K562 (cell line): ENCODE measurements around the gene TMEM144. TPM values are rescaled to one million over a fixed set of nuclear protein-coding genes. Genes with fewer than 3 reads are reported as not detected.

Source experiments
- GABPB1 ChIP-seq: sonication (generic); formaldehyde crosslinking; IDR thresholded peaks from 2 replicates; pipeline ENCODE4 v1.8.0; 2022; ENCODE audit warnings: mild to moderate bottlenecking, missing genetic modification reagents
- ID3 ChIP-seq, 2 experiments: fragments of 250-450 bp in 1 of 2; fragments of 450-650 bp in 1 of 2; sonication (Bioruptor Pico) in 1 of 2; IDR thresholded peaks; 2 replicates each; pipeline versions ENCODE4 v1.6.1 to v1.8.0; 2016 to 2021; ENCODE audit warnings: mild to moderate bottlenecking in 2 of 2, moderate library complexity in 2 of 2, missing compliant biosample characterization in 1 of 2, missing genetic modification characterization in 1 of 2
- ILK ChIP-seq: fragments of 450-650 bp; IDR thresholded peaks from 2 replicates; pipeline ENCODE4 v1.6.1; 2016; ENCODE audit warnings: missing genetic modification characterization, low read depth, mild to moderate bottlenecking, missing compliant biosample characterization, moderate library complexity, borderline replicate concordance
- KDM1A ChIP-seq, 2 experiments: fragments of 450-650 bp; IDR thresholded peaks; 2 replicates each; pipeline ENCODE4 v1.6.1; 2016; ENCODE audit warnings: mild to moderate bottlenecking in 2 of 2
- LEF1 ChIP-seq: fragments of 450-650 bp; IDR thresholded peaks from 2 replicates; pipeline ENCODE4 v1.6.1; 2016; ENCODE audit warnings: mild to moderate bottlenecking
- MAFF ChIP-seq: IDR thresholded peaks from 2 replicates; pipeline ENCODE4 v1.6.1; 2012; ENCODE audit warnings: low read length, improper control_type of control experiment
- MBD1 ChIP-seq: fragments of 250-450 bp; sonication (Bioruptor Pico); IDR thresholded peaks from 2 replicates; pipeline ENCODE4 v1.8.0; 2022; ENCODE audit warnings: inconsistent platforms
- MCM7 ChIP-seq, 2 experiments: fragments of 450-650 bp; IDR thresholded peaks; 2 replicates each; pipeline ENCODE4 v1.6.1; 2016 to 2018
- MYBL2 ChIP-seq, 2 experiments: fragments of 450-650 bp in 1 of 2; sonication (generic) in 1 of 2; formaldehyde crosslinking in 1 of 2; IDR thresholded peaks; 2 replicates each; pipeline versions ENCODE4 v1.6.1 to v1.8.1; 2017 to 2022; ENCODE audit warnings: borderline replicate concordance in 1 of 2, inconsistent platforms in 1 of 2, low read depth in 1 of 2, mild to moderate bottlenecking in 1 of 2, missing genetic modification reagents in 1 of 2, moderate library complexity in 1 of 2
- POLR2A ChIP-seq: fragments of 450-650 bp; conservative IDR thresholded peaks from 2 replicates; pipeline ENCODE4 v1.6.1; 2016
- POLR2G ChIP-seq: fragments of 200-400 bp; formaldehyde crosslinking; IDR thresholded peaks from 2 replicates; pipeline ENCODE4 v1.6.1; 2017; ENCODE audit warnings: low read depth, mild to moderate bottlenecking, antibody characterized with exemption, low read length, moderate library complexity
- POLR2H ChIP-seq: IDR thresholded peaks from 2 replicates; pipeline ENCODE4 v1.6.1; 2016; ENCODE audit warnings: missing genetic modification characterization, low read depth, mild to moderate bottlenecking, control low read depth, missing compliant biosample characterization, moderate library complexity
- PTRF ChIP-seq: fragments of 450-650 bp; IDR thresholded peaks from 2 replicates; pipeline ENCODE4 v1.6.1; 2016; ENCODE audit warnings: mild to moderate bottlenecking, missing genetic modification characterization, missing compliant biosample characterization
- RBM25 ChIP-seq: fragments of 200-400 bp; formaldehyde crosslinking; IDR thresholded peaks from 2 replicates; pipeline ENCODE4 v1.6.1; 2018; ENCODE audit warnings: low read length, low read depth, moderate library complexity; ENCODE audit not compliant: severe bottlenecking
- RREB1 ChIP-seq: fragments of 250-450 bp; sonication (Bioruptor Pico); IDR thresholded peaks from 2 replicates; pipeline ENCODE4 v1.4.0; 2020
- SNIP1 ChIP-seq: fragments of 450-650 bp; IDR thresholded peaks from 2 replicates; pipeline ENCODE4 v1.7.1; 2017; ENCODE audit warnings: low read depth, mild to moderate bottlenecking
- WHSC1 ChIP-seq: IDR thresholded peaks from one replicate; pipeline ENCODE4 v1.6.1; 2012; ENCODE audit warnings: low read length, control low read depth, inconsistent platforms
- ZC3H11A ChIP-seq: IDR thresholded peaks from 2 replicates; pipeline ENCODE4 v1.6.1; 2012; ENCODE audit warnings: low read depth, low read length, improper control_type of control experiment
- ZNF143 ChIP-seq: sonication (generic); formaldehyde crosslinking; IDR thresholded peaks from 2 replicates; pipeline ENCODE4 v1.9.0; 2022; ENCODE audit warnings: mild to moderate bottlenecking, missing genetic modification reagents
- ZNF239 ChIP-seq: fragments of 250-450 bp; sonication (Bioruptor Pico); IDR thresholded peaks from 2 replicates; pipeline ENCODE4 v1.4.0; 2020; ENCODE audit warnings: mild to moderate bottlenecking
- ZNF668 ChIP-seq: fragments of 250-450 bp; sonication (Bioruptor Pico); IDR thresholded peaks from 2 replicates; pipeline ENCODE4 v1.8.0; 2022; ENCODE audit warnings: mild to moderate bottlenecking, inconsistent platforms
- polyA plus RNA-seq, 8 experiments: library from polyadenylated mRNA; depleted of rRNA in 4 of 8; stranded (reverse) in 5 of 8; unstranded in 3 of 8; fragments of >200 nt; fragmentation: Nextera tagmentation in 2 of 8; fragmentation: Illumina TruSeq in 1 of 8; extraction: Ambion mirVana in 2 of 8; extraction: Trizol in 1 of 8; gene quantifications; 2 replicates each; pipeline versions ENCODE4 v1.2.1 to v1.2.3, GENCODE V29; 2011 to 2014; ENCODE audit warnings: inconsistent platforms in 1 of 8, missing spikeins in 1 of 8
- total RNA-seq, 7 experiments: library from RNA; depleted of rRNA in 6 of 7; stranded (reverse); fragments of >200 nt in 6 of 7; fragmentation: Illumina TruSeq in 2 of 7; extraction: Trizol in 2 of 7; gene quantifications; 2 replicates each; pipeline versions ENCODE4 v1.2.1 to v1.2.3, GENCODE V29; 2011 to 2021; ENCODE audit warnings: low replicate concordance in 1 of 7

TMEM144 gene
- total and polyA plus RNA-seq, 9 of the 15 experiments (the other 6 are each of a cell fraction or from before 2014, with no cell fraction given): 4.0 to 12.0 (median 6.1) TPM

GRCh38 chr4:158209825-158210807 lies at the start of gene TMEM144 (continued):
- TF ChIP-seq ID3 (CRISPR knock-in tag; IDR thresholded peaks at IDR 0.05): no peak
- no peak for TF ChIP-seq ID3 (tag; IDR thresholded peaks at IDR 0.05)
- no peak for TF ChIP-seq RBM25
- no peak for TF ChIP-seq ILK (tag)
- TF ChIP-seq MBD1 (CRISPR knock-in tag): no peak
- no peak for TF ChIP-seq MCM7 (IDR thresholded peaks at IDR 0.05)
- TF ChIP-seq MAFF: no peak
- TF ChIP-seq MYBL2 (IDR thresholded peaks at IDR 0.05; ENCODE audit: low read depth): no peak
- TF ChIP-seq MYBL2 (CRISPR knock-in tag; IDR thresholded peaks at IDR 0.05; ENCODE audit: borderline replicate concordance): no peak
- TF ChIP-seq ZNF143: no peak
- TF ChIP-seq KDM1A (IDR thresholded peaks at IDR 0.05): no peak
- TF ChIP-seq GABPB1: no peak
- peak; percentile 82 for TF ChIP-seq POLR2H (tag)
- TF ChIP-seq WHSC1: no peak
- TF ChIP-seq ZNF239: no peak
- TF ChIP-seq SNIP1: no peak
- no peak for TF ChIP-seq ZNF668
- TF ChIP-seq POLR2A: peak; percentile 84
- TF ChIP-seq LEF1: 0 out of 2 replicates have a peak, but pooled peaks have one; percentile 53
- TF ChIP-seq RREB1 (CRISPR knock-in tag): no peak
- peak; percentile 91 for TF ChIP-seq POLR2G
- TF ChIP-seq ZC3H11A: no peak
- no peak for TF ChIP-seq PTRF (tag)
